Measurements from ENCODE around the gene HTRA3.

- TF ChIP-seq CTCF (conservative IDR thresholded peaks at IDR 0.05; ENCODE audit: low read depth, low read length) (no peak), EZH2 (IDR thresholded peaks at IDR 0.05; ENCODE audit: borderline replicate concordance, low read depth, low read length, poor library complexity, severe bottlenecking) (no peak)
Observed at GRCh38 chr4:8276358-8277240, 7.0 kb downstream of the HTRA3 start.
